Fibroblast of lung (primary cell): ENCODE results near the gene TMEM121. TPM values are rescaled to one million over a fixed set of nuclear protein-coding genes. Genes with fewer than 3 reads are reported as not detected.

Source experiments
- DNase-seq, 2 donors: peaks; one replicate each; pipeline versions ENCODE4 v3.0.0 to v3.0.0-alpha.2; 2010; ENCODE audit warnings: low read depth in 2 of 2
- H2AFZ ChIP-seq: 2 replicates; pipeline ENCODE4 v1.5.1; 2012; ENCODE audit warnings: low read length, control low read depth, inconsistent platforms
- H3K27ac ChIP-seq: 2 replicates; pipeline ENCODE4 v1.5.1; 2011; ENCODE audit warnings: low read length, control low read depth; ENCODE audit not compliant: insufficient read depth
- H3K27me3 ChIP-seq: 2 replicates; pipeline ENCODE4 v1.5.1; 2011; ENCODE audit warnings: mild to moderate bottlenecking, low read length; ENCODE audit not compliant: control insufficient read depth, insufficient read depth
- H3K36me3 ChIP-seq: 2 replicates; pipeline ENCODE4 v1.5.1; 2011; ENCODE audit warnings: low read length; ENCODE audit not compliant: control insufficient read depth, insufficient read depth
- H3K4me1 ChIP-seq: 2 replicates; pipeline ENCODE4 v1.5.1; 2011; ENCODE audit warnings: low read length; ENCODE audit not compliant: control insufficient read depth, insufficient read depth; ENCODE audit errors: extremely low read depth
- H3K4me2 ChIP-seq: 2 replicates; pipeline ENCODE4 v1.5.1; 2011; ENCODE audit warnings: low read length, control low read depth; ENCODE audit not compliant: insufficient read depth; ENCODE audit errors: extremely low read depth
- H3K4me3 ChIP-seq, 4 experiments: fragments of 200-600 bp in 1 of 4; sonication (generic) in 1 of 4; replicated peaks in 1 of 4; 2 replicates each; pipeline ENCODE4 v1.5.1; 2011 to 2016; ENCODE audit warnings: low read length in 4 of 4, low read depth in 3 of 4, mild to moderate bottlenecking in 3 of 4, control low read depth in 2 of 4, inconsistent platforms in 1 of 4, mixed read lengths in 1 of 4; ENCODE audit not compliant: insufficient read depth in 1 of 4; ENCODE audit errors: control extremely low read depth in 1 of 4
- H3K79me2 ChIP-seq: 2 replicates; pipeline ENCODE4 v1.5.1; 2012; ENCODE audit warnings: mild to moderate bottlenecking, low read length, inconsistent platforms; ENCODE audit not compliant: control insufficient read depth, insufficient read depth
- H3K9ac ChIP-seq: 2 replicates; pipeline ENCODE4 v1.5.1; 2011; ENCODE audit warnings: mild to moderate bottlenecking, low read length, control low read depth; ENCODE audit not compliant: insufficient read depth
- H3K9me3 ChIP-seq: 2 replicates; pipeline ENCODE4 v1.5.1; 2012; ENCODE audit warnings: low read depth, low read length; ENCODE audit not compliant: control insufficient read depth, insufficient read depth
- H4K20me1 ChIP-seq: 2 replicates; pipeline ENCODE4 v1.5.1; 2011; ENCODE audit warnings: low read length; ENCODE audit not compliant: control insufficient read depth, insufficient read depth; ENCODE audit errors: extremely low read depth
- EZH2 ChIP-seq: IDR thresholded peaks from 2 replicates; pipeline ENCODE4 v1.5.1; 2012; ENCODE audit warnings: low read length, control low read depth, mild to moderate bottlenecking; ENCODE audit errors: missing control alignments
- polyA plus RNA-seq, 2 donors: library from polyadenylated mRNA; depleted of rRNA in 1 of 2; stranded (reverse) in 1 of 2; unstranded in 1 of 2; fragments of >200 nt; gene quantifications; 2 replicates each; pipeline ENCODE4 v1.2.1, GENCODE V29; 2011 to 2012; ENCODE audit warnings: missing spikeins in 1 of 2
- total RNA-seq: library from RNA; depleted of rRNA; stranded (reverse); fragments of >200 nt; gene quantifications from 2 replicates; pipeline ENCODE4 v1.2.1, GENCODE V29; 2014
- TF ChIP-seq, protein P1 (sequence below), 2 donors: IDR thresholded peaks in 1 of 2; conservative IDR thresholded peaks in 1 of 2; 1 replicate in 1 of 2; 2 replicates in 1 of 2; pipeline ENCODE4 v1.5.1; 2011 to 2012; ENCODE audit warnings: low read length in 2 of 2, control low read depth in 1 of 2, inconsistent platforms in 1 of 2, low read depth in 1 of 2, mild to moderate bottlenecking in 1 of 2

TMEM121 gene
- total and polyA plus RNA-seq, 2 donors (not counting 1 experiment from before 2014, with no cell fraction given): 0.30 to 5.1 TPM

GRCh38 chr14:105493921-105494605 lies 32.3 kb upstream of the TMEM121 start:
- no peaks in the 10 kb centered on the region for H3K27me3 ChIP-seq
- H3K4me2 ChIP-seq: no peak overlapping the region
- no peak for TF ChIP-seq EZH2
- H3K4me3 ChIP-seq: no peak overlapping the region
- H3K27ac ChIP-seq: no peak overlapping the region
- no peak for DNase-seq
- peaks cover 3% of the 10 kb centered on the region for H3K79me2 ChIP-seq
- H2AFZ ChIP-seq: no peak overlapping the region
- H3K9ac ChIP-seq: no peak overlapping the region
- no peaks in the 10 kb centered on the region for H4K20me1 ChIP-seq
- no peaks in the 10 kb centered on the region for H3K9me3 ChIP-seq
- peaks cover 4% of the 10 kb centered on the region for H3K4me1 ChIP-seq
- H3K36me3 ChIP-seq: no peaks in the 10 kb centered on the region

- DNase-seq: no peak
- no peak overlapping the region for H3K4me2 ChIP-seq
- H3K36me3 ChIP-seq: no peaks in the 10 kb centered on the region
- no peak overlapping the region for H3K27ac ChIP-seq
- no peak overlapping the region for H2AFZ ChIP-seq
- TF ChIP-seq, protein P1, sequence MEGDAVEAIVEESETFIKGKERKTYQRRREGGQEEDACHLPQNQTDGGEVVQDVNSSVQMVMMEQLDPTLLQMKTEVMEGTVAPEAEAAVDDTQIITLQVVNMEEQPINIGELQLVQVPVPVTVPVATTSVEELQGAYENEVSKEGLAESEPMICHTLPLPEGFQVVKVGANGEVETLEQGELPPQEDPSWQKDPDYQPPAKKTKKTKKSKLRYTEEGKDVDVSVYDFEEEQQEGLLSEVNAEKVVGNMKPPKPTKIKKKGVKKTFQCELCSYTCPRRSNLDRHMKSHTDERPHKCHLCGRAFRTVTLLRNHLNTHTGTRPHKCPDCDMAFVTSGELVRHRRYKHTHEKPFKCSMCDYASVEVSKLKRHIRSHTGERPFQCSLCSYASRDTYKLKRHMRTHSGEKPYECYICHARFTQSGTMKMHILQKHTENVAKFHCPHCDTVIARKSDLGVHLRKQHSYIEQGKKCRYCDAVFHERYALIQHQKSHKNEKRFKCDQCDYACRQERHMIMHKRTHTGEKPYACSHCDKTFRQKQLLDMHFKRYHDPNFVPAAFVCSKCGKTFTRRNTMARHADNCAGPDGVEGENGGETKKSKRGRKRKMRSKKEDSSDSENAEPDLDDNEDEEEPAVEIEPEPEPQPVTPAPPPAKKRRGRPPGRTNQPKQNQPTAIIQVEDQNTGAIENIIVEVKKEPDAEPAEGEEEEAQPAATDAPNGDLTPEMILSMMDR (conservative IDR thresholded peaks at IDR 0.05 in 1 of 2, IDR thresholded peaks at IDR 0.05 in 1 of 2; ENCODE audit: low read depth in 1 of 2, low read length in 2 of 2): no peak
- TF ChIP-seq EZH2: no peak
- H3K79me2 ChIP-seq: peaks cover 3% of the 10 kb centered on the region
- H3K9ac ChIP-seq: no peak overlapping the region
- no peaks in the 10 kb centered on the region for H4K20me1 ChIP-seq
- no peaks in the 10 kb centered on the region for H3K27me3 ChIP-seq
- no peaks in the 10 kb centered on the region for H3K9me3 ChIP-seq
- H3K4me3 ChIP-seq: no peak overlapping the region
- H3K4me1 ChIP-seq: no peaks in the 10 kb centered on the region
Measured at GRCh38 chr14:105494606-105494929, 31.8 kb upstream of the TMEM121 start.

GRCh38 chr14:105495101-105495989 lies 31.0 kb upstream of the TMEM121 start:
- TF ChIP-seq, protein P1 (conservative IDR thresholded peaks at IDR 0.05 in 1 of 2, IDR thresholded peaks at IDR 0.05 in 1 of 2; ENCODE audit: low read depth in 1 of 2, low read length in 2 of 2): no peak
- no peak for TF ChIP-seq EZH2
- Histone ChIP-seq H3K79me2 (peaks cover 3% of the 10 kb centered on the region), H2AFZ (no peak overlapping the region), H3K9me3 (no peaks in the 10 kb centered on the region), H4K20me1 (no peaks in the 10 kb centered on the region), H3K4me1 (no peaks in the 10 kb centered on the region), H3K36me3 (no peaks in the 10 kb centered on the region), H3K27ac (no peak overlapping the region), H3K4me3 (no peak overlapping the region), H3K9ac (no peak overlapping the region), H3K27me3 (no peaks in the 10 kb centered on the region), H3K4me2 (no peak overlapping the region)
- no peak for DNase-seq
